GM21447 (cell line): ENCODE data around the gene FEN1.

Source experiments
- ATAC-seq: cut with Tn5 transposase; IDR thresholded peaks from one replicate; pipeline ENCODE4 v1.9.1; 2021; ENCODE audit not compliant: unreplicated experiment

FEN1 gene

GRCh38 chr11:61815790-61816735 is 23.4 kb downstream of the FEN1 start:
- ATAC-seq, result peak; percentile 29

GRCh38 chr11:61816736-61817455 is 24.2 kb downstream of the FEN1 start, which contains the start of gene FADS1:
Gene FADS1 (minus strand): TSS chr11:61817003. CDS start chr11:61816929, 74 bp downstream.
- ATAC-seq, result peak; percentile 60

- ATAC-seq, result no peak
Measured at GRCh38 chr11:61817471-61818202, 24.9 kb downstream of the FEN1 start.

- no peak for ATAC-seq
Measured at GRCh38 chr11:61820174-61820573, 27.5 kb downstream of the FEN1 start.

GRCh38 chr11:61826930-61827570 is 34.3 kb downstream of the FEN1 start:
- ATAC-seq, result peak; percentile 10

- peak; percentile 70 for ATAC-seq
Measured at GRCh38 chr11:61827571-61828378, 35.1 kb downstream of the FEN1 start, which contains the start of gene FADS2. Gene FADS2 (plus strand): TSS chr11:61828300. CDS start chr11:61828391, 91 bp downstream.

GRCh38 chr11:61828379-61828628 is 35.6 kb downstream of the FEN1 start:
- ATAC-seq, result no peak

- no peak for ATAC-seq
Measured at GRCh38 chr11:61828629-61829407, 36.1 kb downstream of the FEN1 start.

- no peak for ATAC-seq
Measured at GRCh38 chr11:61829806-61830205, 37.1 kb downstream of the FEN1 start.

- ATAC-seq, result no peak
Measured at GRCh38 chr11:61830237-61831105, 37.8 kb downstream of the FEN1 start.

GRCh38 chr11:61832207-61832606 is 39.5 kb downstream of the FEN1 start:
- no peak for ATAC-seq

- no peak for ATAC-seq
Measured at GRCh38 chr11:61832754-61833153, 40.0 kb downstream of the FEN1 start.

- no peak for ATAC-seq
Measured at GRCh38 chr11:61833471-61833870, 40.8 kb downstream of the FEN1 start.

- ATAC-seq, result no peak
Measured at GRCh38 chr11:61833926-61834277, 41.2 kb downstream of the FEN1 start.

- ATAC-seq, result peak; percentile 90
Measured at GRCh38 chr11:61834278-61835048, 41.8 kb downstream of the FEN1 start.

- ATAC-seq, result no peak
Measured at GRCh38 chr11:61836193-61836592, 43.5 kb downstream of the FEN1 start.

GRCh38 chr11:61837411-61838005 is 44.8 kb downstream of the FEN1 start:
- ATAC-seq, result no peak
